H1 (cell line): ENCODE measurements around the gene NCL.

Experiments
- CTCF ChIP-seq, 3 experiments: IDR thresholded peaks; 1 replicate in 2 of 3; 2 replicates in 1 of 3; pipeline versions ENCODE4 v1.5.1 to v1.6.1; 2011; ENCODE audit warnings: low read length in 3 of 3, mild to moderate bottlenecking in 3 of 3, inconsistent platforms in 2 of 3, low read depth in 1 of 3, moderate library complexity in 1 of 3; ENCODE audit not compliant: insufficient read depth in 1 of 3; ENCODE audit errors: control extremely low read depth in 1 of 3
- NANOG ChIP-seq: IDR thresholded peaks from 2 replicates; pipeline ENCODE4 v1.6.1; 2011; ENCODE audit warnings: low read length, low read depth, mild to moderate bottlenecking, inconsistent platforms; ENCODE audit not compliant: insufficient read depth, poor library complexity, severe bottlenecking
- POLR2AphosphoS5 ChIP-seq: IDR thresholded peaks from 2 replicates; pipeline ENCODE4 v1.6.1; 2011; ENCODE audit warnings: low read depth, low read length
- YY1 ChIP-seq: IDR thresholded peaks from 2 replicates; pipeline ENCODE4 v1.6.1; 2011; ENCODE audit warnings: low read depth, mild to moderate bottlenecking, low read length

GRCh38 chr2:231490801-231491200 is 26.5 kb upstream of the NCL start:
- TF ChIP-seq YY1 = no peak
- TF ChIP-seq NANOG = no peak
- TF ChIP-seq CTCF (IDR thresholded peaks at IDR 0.05; ENCODE audit: control extremely low read depth in 1 of 3, insufficient read depth in 1 of 3, low read depth in 1 of 3, low read length in 3 of 3) = no peak
- TF ChIP-seq POLR2AphosphoS5 = no peak
